GM12878 (cell line): ENCODE measurements around the gene CRY1.

Source experiments
- CHD4 ChIP-seq: fragments of 200-600 bp; sonication (generic); IDR thresholded peaks from 2 replicates; pipeline ENCODE4 v1.6.1; 2016; ENCODE audit warnings: mild to moderate bottlenecking
- CTCF ChIP-seq, 3 experiments: IDR thresholded peaks in 2 of 3; conservative IDR thresholded peaks in 1 of 3; 2 replicates each; pipeline ENCODE4 v1.5.1; 2011; ENCODE audit warnings: low read depth in 3 of 3, low read length in 3 of 3, mild to moderate bottlenecking in 3 of 3, control low read depth in 2 of 3, moderate library complexity in 2 of 3, inconsistent platforms in 1 of 3, mixed read lengths in 1 of 3; ENCODE audit not compliant: control insufficient read depth in 2 of 3, insufficient read depth in 1 of 3; ENCODE audit errors: extremely low read depth in 1 of 3
- GABPA ChIP-seq: IDR thresholded peaks from 2 replicates; pipeline ENCODE4 v1.6.1; 2014; ENCODE audit warnings: antibody characterized with exemption, low read depth, mild to moderate bottlenecking, inconsistent platforms
- POLR2A ChIP-seq: IDR thresholded peaks from 2 replicates; pipeline ENCODE4 v1.6.1; 2011; ENCODE audit warnings: low read depth, mild to moderate bottlenecking, low read length
- SREBF2 ChIP-seq: IDR thresholded peaks from 2 replicates; pipeline ENCODE4 v1.6.1; 2012; ENCODE audit warnings: mild to moderate bottlenecking, low read length
- ZBTB40 ChIP-seq: fragments of 450-650 bp; IDR thresholded peaks from 2 replicates; pipeline ENCODE4 v1.6.1; 2016; ENCODE audit warnings: mild to moderate bottlenecking, moderate library complexity, borderline replicate concordance

- TF ChIP-seq POLR2A (no peak), GABPA (no peak), CHD4 (no peak), ZBTB40 (no peak), SREBF2 (no peak), CTCF (IDR thresholded peaks at IDR 0.05 in 2 of 3, conservative IDR thresholded peaks at IDR 0.05 in 1 of 3; ENCODE audit: control insufficient read depth in 2 of 3, extremely low read depth in 1 of 3, insufficient read depth in 1 of 3, low read depth in 3 of 3, low read length in 3 of 3) (no peak)
Observed at GRCh38 chr12:107014055-107014454, 79.3 kb downstream of the CRY1 start.
